Duodenal mucosa (tissue), 2 donors: ENCODE results near the gene MYO3B.
A peak's percentile ranks its signal among the peaks of the same experiment; 100 is the strongest.

Source experiments
- H3K27ac ChIP-seq: one replicate; pipeline ENCODE4 v1.7.0; 2013; ENCODE audit warnings: low read depth, low read length
- H3K27me3 ChIP-seq, 2 donors: one replicate each; pipeline ENCODE4 v1.7.0; 2013; ENCODE audit warnings: low read length in 2 of 2, control low read depth in 1 of 2; ENCODE audit not compliant: insufficient read depth in 2 of 2, control insufficient read depth in 1 of 2
- H3K36me3 ChIP-seq, 2 donors: one replicate each; pipeline ENCODE4 v1.7.0; 2013; ENCODE audit warnings: low read length in 2 of 2, control low read depth in 1 of 2; ENCODE audit not compliant: insufficient read depth in 2 of 2, control insufficient read depth in 1 of 2
- H3K4me1 ChIP-seq, 2 donors: one replicate each; pipeline ENCODE4 v1.7.0; 2013; ENCODE audit warnings: low read length in 2 of 2, control low read depth in 1 of 2; ENCODE audit not compliant: insufficient read depth in 2 of 2, control insufficient read depth in 1 of 2
- H3K4me3 ChIP-seq, 2 donors: one replicate each; pipeline ENCODE4 v1.7.0; 2013; ENCODE audit warnings: low read length in 2 of 2, low read depth in 1 of 2
- H3K9ac ChIP-seq, 2 donors: one replicate each; pipeline ENCODE4 v1.7.0; 2013; ENCODE audit warnings: low read length in 2 of 2, low read depth in 1 of 2
- H3K9me3 ChIP-seq, 2 donors: one replicate each; pipeline ENCODE4 v1.7.0; 2013; ENCODE audit warnings: low read length in 2 of 2, control low read depth in 1 of 2; ENCODE audit not compliant: control insufficient read depth in 1 of 2

MYO3B gene

DNA sequence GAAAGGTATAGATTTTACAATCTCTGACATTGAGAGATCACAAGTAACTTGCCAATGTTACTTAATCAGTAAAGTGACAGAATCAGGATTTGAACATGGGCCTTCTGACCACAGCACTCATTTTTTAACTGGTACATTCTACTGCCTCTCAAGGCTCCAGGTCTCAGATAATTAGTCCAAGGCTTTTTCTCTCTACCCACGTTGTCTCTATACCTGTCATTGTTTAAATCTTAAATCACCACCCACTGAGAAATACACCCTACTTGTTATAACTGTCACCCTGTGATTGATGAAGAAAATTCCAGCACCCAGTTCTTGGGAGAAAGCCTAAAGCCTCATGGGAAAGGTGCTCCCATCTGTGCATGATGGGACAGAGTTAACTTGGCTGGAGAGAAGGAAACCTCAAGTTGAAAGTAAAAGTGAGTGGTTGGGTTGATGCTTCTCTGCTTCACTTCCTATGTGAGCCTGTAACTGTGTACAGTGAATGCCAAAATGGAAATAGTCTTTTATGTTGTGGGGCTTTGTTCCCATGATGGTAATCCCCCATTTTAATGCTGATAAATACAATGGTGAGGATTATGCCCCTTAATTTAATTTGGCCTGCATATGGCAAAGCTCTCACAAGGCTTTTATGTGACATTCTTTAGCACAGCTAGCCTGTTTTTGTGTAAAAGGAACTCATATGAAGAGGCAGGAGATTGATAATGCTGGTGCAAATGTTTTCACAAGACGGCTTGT is 347.1 kb downstream of the MYO3B start:
- Histone ChIP-seq H3K9ac (no peak overlapping the region), H3K4me3 (no peak overlapping the region), H3K27me3 (no peaks in the 10 kb centered on the region), H3K4me1 (peaks cover 2 to 10% of the 10 kb centered on the region in 2 donors), H3K36me3 (no peaks in the 10 kb centered on the region), H3K27ac (no peak overlapping the region), H3K9me3 (no peaks in the 10 kb centered on the region)

DNA sequence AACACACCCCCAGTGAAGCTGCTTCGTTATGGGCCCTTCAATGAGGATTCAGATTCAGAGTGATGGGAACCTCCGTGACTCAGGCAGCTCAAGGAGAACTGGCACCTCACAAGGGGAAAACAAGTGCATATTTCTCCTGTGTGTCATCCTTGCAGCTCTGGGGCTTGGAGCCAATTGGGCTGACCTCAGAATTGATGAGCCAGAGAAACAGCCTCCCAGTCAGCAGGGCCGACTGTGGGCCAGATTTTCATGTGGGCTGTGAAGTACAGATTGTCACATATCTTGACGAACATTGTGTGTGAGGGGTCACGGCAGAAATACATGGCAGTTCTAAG is 347.6 kb downstream of the MYO3B start:
- Histone ChIP-seq H3K27me3 (no peaks in the 10 kb centered on the region), H3K36me3 (no peaks in the 10 kb centered on the region), H3K9me3 (no peaks in the 10 kb centered on the region), H3K4me3 (no peak overlapping the region), H3K4me1 (peaks cover 4 to 14% of the 10 kb centered on the region in 2 donors), H3K27ac (no peak overlapping the region), H3K9ac (no peak overlapping the region)

DNA sequence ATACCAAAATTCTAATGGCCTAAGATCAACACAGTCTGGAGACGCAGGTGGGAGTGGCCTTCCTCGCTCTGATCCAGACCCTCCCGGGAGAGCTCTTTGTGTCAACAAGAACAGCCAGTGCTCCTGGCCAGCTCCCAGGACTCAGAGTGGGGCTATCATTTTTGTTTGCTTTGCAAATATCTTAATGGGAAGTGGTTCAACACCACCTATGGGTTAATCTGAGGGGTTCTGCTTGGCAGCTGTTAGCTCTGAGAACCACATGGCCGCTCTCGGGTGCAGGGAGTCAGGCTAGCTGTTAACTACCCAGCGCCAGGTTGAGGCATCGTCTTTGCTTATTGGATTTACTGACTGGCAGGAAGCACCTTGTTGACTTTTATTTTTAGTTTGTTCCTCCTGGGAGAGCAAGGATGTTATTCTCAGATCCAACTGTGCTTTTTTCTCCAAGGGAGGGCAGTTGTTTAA is 352.4 kb downstream of the MYO3B start:
- no peak overlapping the region for H3K27ac ChIP-seq
- H3K9ac ChIP-seq = no peak overlapping the region
- no peaks in the 10 kb centered on the region for H3K27me3 ChIP-seq
- no peaks in the 10 kb centered on the region for H3K9me3 ChIP-seq
- H3K36me3 ChIP-seq = no peaks in the 10 kb centered on the region
- peaks cover 4 to 9% of the 10 kb centered on the region in 2 donors for H3K4me1 ChIP-seq
- peak overlapping the region in 1 of 2 donors; percentile 7 for H3K4me3 ChIP-seq

DNA sequence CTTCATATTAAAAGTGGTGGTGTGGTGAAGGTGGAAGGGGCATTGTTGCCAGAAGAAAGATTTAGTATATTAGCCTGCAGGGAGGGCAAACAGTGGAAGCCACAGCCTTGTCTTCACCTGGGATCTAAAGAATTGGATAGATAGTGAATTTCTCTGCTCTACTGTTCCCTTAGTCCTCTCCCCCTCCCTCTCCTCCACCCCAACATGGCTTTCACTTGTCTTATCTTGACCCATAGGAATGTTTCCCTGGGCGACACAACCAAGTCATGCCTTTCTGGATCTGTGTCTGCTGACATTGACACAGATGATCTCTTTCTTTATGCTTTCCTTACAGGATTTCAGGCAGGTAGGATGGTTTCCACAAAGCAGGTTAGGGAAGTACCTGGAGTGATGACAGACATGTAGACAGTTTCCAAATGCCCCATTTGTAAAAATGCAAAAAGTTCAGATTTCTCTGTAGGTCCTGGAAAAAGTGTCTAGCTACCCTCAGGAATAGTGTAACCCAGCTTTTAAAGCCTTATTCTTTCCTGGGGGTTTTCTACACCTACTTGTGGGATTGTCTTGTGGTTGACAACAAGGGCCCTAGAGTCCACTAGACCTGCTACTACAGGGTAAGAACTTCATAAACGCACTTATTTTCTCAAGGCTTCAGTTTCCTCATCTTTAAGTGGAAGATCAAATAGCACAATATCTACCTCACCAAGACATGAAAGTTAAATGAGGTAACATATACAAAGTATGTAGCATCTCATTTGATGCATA is 353.0 kb downstream of the MYO3B start:
- Histone ChIP-seq H3K27ac (no peak overlapping the region), H3K9me3 (no peaks in the 10 kb centered on the region), H3K4me1 (peaks cover 4 to 8% of the 10 kb centered on the region in 2 donors), H3K36me3 (no peaks in the 10 kb centered on the region), H3K9ac (no peak overlapping the region), H3K27me3 (no peaks in the 10 kb centered on the region), H3K4me3 (no peak overlapping the region)

DNA sequence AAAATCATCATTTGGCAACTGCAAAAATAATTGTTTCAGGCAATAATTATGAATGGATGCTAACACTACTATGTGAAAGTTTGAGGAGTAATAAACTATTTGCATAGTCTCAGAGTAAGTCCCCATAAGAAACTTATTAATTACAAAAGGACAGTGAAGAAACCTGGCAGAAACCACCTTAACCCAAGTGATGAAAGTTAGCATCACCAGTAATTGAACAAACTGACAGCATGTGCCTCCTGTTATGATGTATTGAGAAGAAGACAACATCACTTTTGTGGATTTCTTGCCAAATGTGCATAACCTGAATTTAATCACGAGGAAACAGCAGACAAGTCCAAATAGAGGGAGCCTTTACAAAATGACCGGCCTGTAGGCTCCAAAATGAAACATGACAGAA is 353.9 kb downstream of the MYO3B start:
- Histone ChIP-seq H3K9me3 (no peaks in the 10 kb centered on the region), H3K27ac (no peak overlapping the region), H3K27me3 (no peaks in the 10 kb centered on the region), H3K9ac (no peak overlapping the region), H3K4me3 (no peak overlapping the region), H3K36me3 (no peaks in the 10 kb centered on the region), H3K4me1 (peaks cover 4 to 8% of the 10 kb centered on the region in 2 donors)

DNA sequence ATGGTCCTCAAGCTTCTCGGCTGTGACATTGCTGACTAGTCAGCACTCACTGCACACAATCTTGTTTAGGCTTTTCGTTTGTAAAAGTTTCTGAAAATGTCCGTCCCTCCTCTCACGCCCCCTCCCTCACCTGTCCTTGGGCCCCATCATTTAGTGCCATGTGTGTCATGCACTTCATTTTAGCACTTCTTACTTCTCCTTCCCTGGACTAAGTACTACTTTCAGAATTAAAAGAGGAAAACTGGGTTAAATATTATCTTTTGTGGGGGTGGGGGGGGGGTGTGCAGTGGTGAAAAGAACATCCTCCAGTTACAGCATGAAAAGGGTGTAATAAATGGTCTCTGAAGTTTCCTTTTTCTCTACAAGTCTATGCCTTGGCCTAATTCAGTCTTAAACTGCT is 355.2 kb downstream of the MYO3B start:
- no peak overlapping the region for H3K4me3 ChIP-seq
- peaks cover 4 to 8% of the 10 kb centered on the region in 2 donors for H3K4me1 ChIP-seq
- no peak overlapping the region for H3K27ac ChIP-seq
- H3K27me3 ChIP-seq = no peaks in the 10 kb centered on the region
- no peaks in the 10 kb centered on the region for H3K9me3 ChIP-seq
- no peaks in the 10 kb centered on the region for H3K36me3 ChIP-seq
- no peak overlapping the region for H3K9ac ChIP-seq

DNA sequence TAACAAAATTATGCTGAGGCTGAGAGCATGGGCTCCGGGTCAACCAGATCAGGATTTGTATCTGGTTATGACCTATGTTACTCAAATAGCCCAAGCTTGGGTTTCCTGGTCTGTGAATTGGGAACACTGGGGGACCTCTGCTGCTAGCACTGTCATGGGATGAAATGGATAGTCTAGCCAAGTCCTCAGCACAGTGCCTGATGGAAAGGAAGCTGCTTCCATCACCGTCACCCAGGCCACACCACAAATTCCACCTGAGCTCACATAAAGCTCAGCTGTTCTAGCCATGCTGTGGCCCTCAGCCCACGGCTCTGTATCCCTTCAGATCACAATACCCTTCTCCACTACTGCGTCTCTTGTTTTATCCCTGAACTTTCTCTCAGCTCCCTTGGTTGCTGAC is 357.6 kb downstream of the MYO3B start:
- H3K27ac ChIP-seq = no peak overlapping the region
- H3K9me3 ChIP-seq = no peaks in the 10 kb centered on the region
- H3K4me3 ChIP-seq = no peak overlapping the region
- no peaks in the 10 kb centered on the region for H3K36me3 ChIP-seq
- peaks cover 0 to 4% of the 10 kb centered on the region in 2 donors for H3K4me1 ChIP-seq
- H3K9ac ChIP-seq = no peak overlapping the region
- no peaks in the 10 kb centered on the region for H3K27me3 ChIP-seq

DNA sequence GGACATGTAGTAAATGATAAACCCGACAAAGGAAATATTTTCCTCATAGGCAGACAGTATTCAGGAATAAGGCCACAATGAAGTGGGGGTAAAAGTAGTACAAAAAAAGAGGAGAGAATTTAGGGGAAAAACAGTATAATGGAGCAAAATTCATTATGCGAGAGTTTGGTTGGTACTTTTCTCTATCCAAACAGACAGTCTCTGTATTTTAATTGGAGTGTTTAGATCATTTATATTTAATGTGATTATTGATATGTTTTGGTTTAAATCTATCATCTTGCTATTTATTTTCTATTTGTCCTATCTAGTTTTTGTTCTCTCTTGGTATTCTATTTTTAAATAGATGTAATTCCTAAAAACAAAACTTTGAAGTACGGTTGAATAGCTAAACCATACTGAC is 366.9 kb downstream of the MYO3B start:
- Histone ChIP-seq H3K9ac (no peak overlapping the region), H3K9me3 (peaks cover 0 to 3% of the 10 kb centered on the region in 2 donors), H3K36me3 (no peaks in the 10 kb centered on the region), H3K27me3 (no peaks in the 10 kb centered on the region), H3K4me3 (no peak overlapping the region), H3K4me1 (no peaks in the 10 kb centered on the region), H3K27ac (no peak overlapping the region)

DNA sequence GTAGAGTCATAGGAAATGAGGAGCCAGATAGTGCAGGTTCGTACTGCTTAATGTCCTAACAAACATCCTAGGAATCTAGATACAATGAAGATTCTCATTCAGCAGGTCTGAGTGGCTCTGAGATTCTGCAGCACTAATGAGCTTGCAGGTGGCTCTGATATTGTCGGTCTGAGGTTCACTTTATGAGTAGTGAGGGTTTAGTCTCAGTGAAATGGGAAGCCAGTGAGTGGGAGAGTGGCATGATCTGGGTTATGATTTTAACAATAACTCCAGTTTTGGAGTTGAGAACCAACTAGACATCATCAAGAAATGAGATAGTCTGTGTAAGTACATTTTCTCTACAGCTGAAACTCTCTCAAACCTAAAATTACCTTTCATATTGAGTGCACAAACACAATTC is 370.4 kb downstream of the MYO3B start:
- Histone ChIP-seq H3K4me1 (no peaks in the 10 kb centered on the region), H3K9me3 (peaks cover 2 to 8% of the 10 kb centered on the region in 2 donors), H3K9ac (no peak overlapping the region), H3K27ac (no peak overlapping the region), H3K4me3 (no peak overlapping the region), H3K36me3 (no peaks in the 10 kb centered on the region), H3K27me3 (no peaks in the 10 kb centered on the region)

DNA sequence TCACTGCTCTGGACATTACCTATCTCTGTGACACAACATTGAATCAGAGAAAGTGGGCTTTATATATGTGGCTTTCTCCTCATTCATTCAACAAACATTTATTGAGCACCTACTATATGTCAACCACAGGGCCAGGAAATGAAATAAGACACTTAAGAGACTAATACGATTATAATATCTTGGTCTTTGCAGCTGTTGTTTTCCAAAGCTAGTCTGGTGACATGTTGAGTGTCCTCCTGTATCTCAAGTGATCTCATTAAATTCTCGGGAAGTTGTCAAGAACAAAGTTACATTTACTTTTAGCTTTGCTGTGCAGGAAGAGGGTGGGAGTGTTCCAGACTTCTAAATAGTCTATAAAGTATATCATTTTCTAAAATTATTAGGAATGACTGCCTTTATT is 372.6 kb downstream of the MYO3B start:
- Histone ChIP-seq H3K9ac (no peak overlapping the region), H3K4me1 (no peaks in the 10 kb centered on the region), H3K9me3 (peaks cover 2 to 4% of the 10 kb centered on the region in 2 donors), H3K36me3 (no peaks in the 10 kb centered on the region), H3K27me3 (no peaks in the 10 kb centered on the region), H3K4me3 (no peak overlapping the region), H3K27ac (no peak overlapping the region)
